AG10803 (cell line): ENCODE results near the gene PLA2G1B.

Experiments used
- DNase-seq: peaks from one replicate; pipeline ENCODE4 v3.0.0; 2010; ENCODE audit warnings: low read depth
- H3K4me3 ChIP-seq: 2 replicates; pipeline ENCODE4 v1.5.1; 2011; ENCODE audit warnings: mild to moderate bottlenecking, low read length, control low read depth
- CTCF ChIP-seq: conservative IDR thresholded peaks from 2 replicates; pipeline ENCODE4 v1.5.1; 2011; ENCODE audit warnings: mild to moderate bottlenecking, low read length, control low read depth, inconsistent platforms

The PLA2G1B gene

GRCh38 chr12:120301962-120302815 is 25.4 kb downstream of the PLA2G1B start, which contains the start of gene SIRT4:
SIRT4 (plus strand) TSS chr12:120302321; CDS start chr12:120303562, 1,241 bp downstream.
- peak; percentile 85 for TF ChIP-seq CTCF
- peak within 1 kb of the TSS; percentile 74 for H3K4me3 ChIP-seq
- peak; percentile 92 for DNase-seq

GRCh38 chr12:120292661-120293531 is 34.7 kb downstream of the PLA2G1B start, which contains the start of gene RNU4-1:
RNU4-1 (minus strand) TSS chr12:120293237.
- no peak for TF ChIP-seq CTCF
- DNase-seq: peak; percentile 84
- H3K4me3 ChIP-seq: peak within 1 kb of the TSS; percentile 69

- peak overlapping the region; percentile 69 for H3K4me3 ChIP-seq
Observed at GRCh38 chr12:120292411-120292660, 35.2 kb downstream of the PLA2G1B start.

DNA sequence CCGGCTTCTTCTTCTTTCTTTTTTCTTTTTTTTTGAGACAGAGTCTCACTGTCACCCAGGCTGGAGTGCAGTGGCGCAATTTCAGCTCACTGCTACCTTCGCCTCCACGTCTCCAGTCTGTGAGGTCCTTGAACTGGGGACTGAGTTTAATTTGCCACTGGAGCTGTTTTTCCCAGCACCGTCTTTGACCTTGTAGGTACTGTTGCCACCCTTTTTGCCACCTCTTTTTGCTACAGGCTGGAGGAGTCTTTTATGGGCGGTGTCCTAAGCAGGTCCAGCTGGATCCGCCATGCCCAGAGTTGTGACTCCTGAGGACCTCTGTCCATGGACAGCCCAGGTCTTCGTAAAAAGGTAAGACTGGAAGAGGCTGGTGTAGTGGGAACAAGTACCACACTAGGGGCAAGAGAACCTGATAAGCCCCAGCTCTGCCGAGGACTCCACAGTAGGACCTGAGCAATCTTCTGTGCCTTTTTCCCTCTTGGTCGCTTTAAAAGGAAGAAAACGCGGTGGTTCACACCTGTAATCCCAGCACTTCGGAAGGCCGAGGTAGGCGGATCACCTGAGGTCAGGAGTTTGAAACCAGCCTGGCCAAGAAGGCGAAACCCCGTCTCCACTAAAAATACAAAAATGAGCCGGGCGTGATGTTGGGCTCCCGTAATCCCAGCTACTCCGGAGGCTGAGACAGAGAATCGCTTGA is 36.8 kb downstream of the PLA2G1B start:
- peak; percentile 18 for DNase-seq
- TF ChIP-seq CTCF: no peak
- peak overlapping the region; percentile 43 for H3K4me3 ChIP-seq

More at GRCh38 chr12:120292411-120292660, 35.2 kb downstream of the PLA2G1B start:
- TF ChIP-seq CTCF: no peak
- DNase-seq: no peak

DNA sequence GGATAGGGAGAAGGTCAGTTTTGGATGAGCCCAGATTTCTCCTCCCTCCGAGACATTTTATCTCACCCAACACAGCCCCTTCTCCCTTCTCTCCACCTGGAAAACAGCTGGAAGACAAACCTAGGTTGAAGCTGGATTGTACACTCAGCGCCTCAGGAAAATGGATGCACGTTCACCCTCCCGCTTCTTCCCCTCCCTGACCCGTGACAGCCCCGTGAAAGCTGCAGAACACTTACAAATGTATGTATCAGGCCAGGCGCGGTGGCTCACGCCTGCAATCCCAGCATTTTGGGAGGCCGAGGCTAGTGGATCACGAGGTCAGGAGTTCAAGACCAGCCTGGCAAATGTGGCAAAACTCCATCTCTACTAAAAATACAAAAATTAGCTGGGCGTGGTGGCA is 40.1 kb downstream of the PLA2G1B start:
- H3K4me3 ChIP-seq: no peak overlapping the region
- no peak for DNase-seq
- no peak for TF ChIP-seq CTCF

GRCh38 chr12:120286768-120287490 is 40.6 kb downstream of the PLA2G1B start:
- no peak for TF ChIP-seq CTCF
- no peak overlapping the region for H3K4me3 ChIP-seq
- no peak for DNase-seq
